H1 (cell line): ENCODE data around the gene CCDC169. TPM values are rescaled to one million over a fixed set of nuclear protein-coding genes. Genes with fewer than 3 reads are reported as not detected.
A peak's percentile ranks its signal among the peaks of the same experiment; 100 is the strongest.

Source experiments
- CTCF ChIA-PET: fragments of 300-600 bp; sonication (Branson Sonifier 250); formaldehyde crosslinking; loops from one replicate; lab custom pipeline; 2021; ENCODE audit not compliant: partially characterized antibody; lab: Charles Lee
- POLR2A ChIA-PET: fragments of 300-600 bp; sonication (Branson Sonifier 250); formaldehyde crosslinking; loops from one replicate; lab custom pipeline; 2021; ENCODE audit warnings: inconsistent platforms; ENCODE audit not compliant: partially characterized antibody; lab: Charles Lee
- DNase-seq, 2 experiments: peaks; one replicate each; pipeline versions ENCODE4 v3.0.0 to v3.0.0-alpha.2; 2010 to 2022; ENCODE audit warnings: low spot score in 2 of 2, low read depth in 1 of 2, mixed read lengths in 1 of 2
- FAIRE-seq: peaks from 2 replicates; lab custom pipeline; 2011; peaks lifted over from hg19 to GRCh38; lab: Jason Lieb, UNC
- H2AFZ ChIP-seq: 2 replicates; pipeline ENCODE4 v1.8.1; 2012; ENCODE audit warnings: low read length, inconsistent platforms
- H2AK5ac ChIP-seq: 2 replicates; pipeline ENCODE4 v1.6.1; 2013; ENCODE audit warnings: low read depth, low read length
- H2BK120ac ChIP-seq: replicated peaks from 2 replicates; pipeline ENCODE3; 2013; ENCODE audit warnings: low read depth, low read length, inconsistent platforms
- H2BK12ac ChIP-seq: 2 replicates; pipeline ENCODE4 v1.6.1; 2013; ENCODE audit warnings: low read depth, low read length
- H2BK15ac ChIP-seq: 2 replicates; pipeline ENCODE4 v1.6.1; 2013; ENCODE audit warnings: low read length
- H2BK20ac ChIP-seq: 2 replicates; pipeline ENCODE4 v1.6.1; 2013; ENCODE audit warnings: low read length
- H2BK5ac ChIP-seq: 2 replicates; pipeline ENCODE4 v1.6.1; 2013; ENCODE audit warnings: low read depth, low read length
- H3K14ac ChIP-seq: 2 replicates; pipeline ENCODE4 v1.6.1; 2013; ENCODE audit warnings: inconsistent platforms; ENCODE audit not compliant: insufficient read length
- H3K18ac ChIP-seq: 2 replicates; pipeline ENCODE4 v1.6.1; 2013; ENCODE audit warnings: low read length; ENCODE audit errors: extremely low read depth
- H3K23ac ChIP-seq: 2 replicates; pipeline ENCODE4 v1.6.1; 2013; ENCODE audit warnings: inconsistent platforms; ENCODE audit not compliant: insufficient read length
- H3K23me2 ChIP-seq: 2 replicates; pipeline ENCODE4 v1.6.1; 2013; ENCODE audit warnings: low read depth, low read length
- H3K27ac ChIP-seq: 2 replicates; pipeline ENCODE4 v1.6.1; 2011; ENCODE audit warnings: low read depth, low read length, inconsistent platforms
- H3K27me3 ChIP-seq, 4 experiments: replicated peaks in 1 of 4; 1 replicate in 1 of 4; 2 replicates in 3 of 4; pipeline versions ENCODE4 v1.6.1 to v1.8.1; 2011 to 2013; ENCODE audit warnings: low read length in 3 of 4, mild to moderate bottlenecking in 3 of 4, inconsistent platforms in 2 of 4, mixed read lengths in 2 of 4, moderate library complexity in 1 of 4; ENCODE audit not compliant: control insufficient read depth in 3 of 4, insufficient read depth in 3 of 4; ENCODE audit errors: extremely low read depth in 1 of 4
- H3K36me3 ChIP-seq, 4 experiments: 2 replicates each; pipeline versions ENCODE4 v1.6.1 to v1.8.1; 2011 to 2013; ENCODE audit warnings: mild to moderate bottlenecking in 4 of 4, low read length in 3 of 4, moderate library complexity in 2 of 4, control low read depth in 1 of 4, inconsistent platforms in 1 of 4; ENCODE audit not compliant: insufficient read depth in 4 of 4, control insufficient read depth in 2 of 4
- H3K4ac ChIP-seq: replicated peaks from 2 replicates; pipeline ENCODE3; 2013; ENCODE audit warnings: low read length, low read depth, mixed read lengths, inconsistent platforms; ENCODE audit not compliant: insufficient read length
- H3K4me1 ChIP-seq, 4 experiments: replicated peaks in 1 of 4; 1 replicate in 1 of 4; 2 replicates in 3 of 4; pipeline versions ENCODE4 v1.6.1 to v1.8.1; 2011 to 2013; ENCODE audit warnings: low read length in 3 of 4, inconsistent platforms in 2 of 4, mixed read lengths in 1 of 4; ENCODE audit not compliant: insufficient read depth in 4 of 4, control insufficient read depth in 3 of 4
- H3K4me2 ChIP-seq, 2 experiments: 2 replicates each; pipeline versions ENCODE4 v1.6.1 to v1.8.1; 2011 to 2013; ENCODE audit warnings: low read depth in 2 of 2, low read length in 2 of 2, control low read depth in 1 of 2, inconsistent platforms in 1 of 2, mild to moderate bottlenecking in 1 of 2; ENCODE audit not compliant: insufficient read depth in 1 of 2
- H3K4me3 ChIP-seq, 4 experiments: fragments of 200-600, 300-600 bp in 1 of 4; sonication (generic), shearing (Covaris generic), sonication (Bioruptor Twin) in 1 of 4; 2 replicates each; pipeline versions ENCODE4 v1.5.1 to v1.8.1; 2011 to 2016; ENCODE audit warnings: low read length in 4 of 4, low read depth in 3 of 4, control low read depth in 2 of 4, inconsistent platforms in 2 of 4, mild to moderate bottlenecking in 2 of 4, mixed read lengths in 1 of 4, moderate library complexity in 1 of 4; ENCODE audit not compliant: insufficient read depth in 2 of 4; ENCODE audit errors: extremely low read depth in 1 of 4
- H3K56ac ChIP-seq: replicated peaks from 2 replicates; pipeline ENCODE3; 2013; ENCODE audit warnings: low read depth, mild to moderate bottlenecking, mixed read lengths, low read length, inconsistent platforms; ENCODE audit not compliant: insufficient read length
- H3K79me1 ChIP-seq: 2 replicates; pipeline ENCODE4 v1.6.1; 2013; ENCODE audit warnings: low read depth, low read length, control low read depth
- H3K79me2 ChIP-seq, 2 experiments: 2 replicates each; pipeline versions ENCODE4 v1.6.1 to v1.8.1; 2012 to 2013; ENCODE audit warnings: low read length in 2 of 2, mild to moderate bottlenecking in 2 of 2, inconsistent platforms in 1 of 2; ENCODE audit not compliant: insufficient read depth in 2 of 2, control insufficient read depth in 1 of 2
- H3K9ac ChIP-seq, 4 experiments: replicated peaks in 1 of 4; 1 replicate in 1 of 4; 2 replicates in 3 of 4; pipeline versions ENCODE4 v1.6.1 to v1.8.1; 2011 to 2013; ENCODE audit warnings: low read depth in 3 of 4, low read length in 3 of 4, control low read depth in 2 of 4, mild to moderate bottlenecking in 2 of 4, moderate library complexity in 2 of 4, inconsistent platforms in 1 of 4; ENCODE audit errors: extremely low read depth in 1 of 4
- H3K9me3 ChIP-seq, 2 experiments: 2 replicates each; pipeline versions ENCODE4 v1.6.1 to v1.8.1; 2012 to 2013; ENCODE audit warnings: mild to moderate bottlenecking in 2 of 2, moderate library complexity in 2 of 2, control low read depth in 1 of 2, inconsistent platforms in 1 of 2, low read depth in 1 of 2, low read length in 1 of 2, mixed read lengths in 1 of 2; ENCODE audit not compliant: insufficient read depth in 2 of 2
- H4K20me1 ChIP-seq, 2 experiments: replicated peaks in 1 of 2; 2 replicates each; pipeline versions ENCODE3 to v1.8.1; 2011 to 2013; ENCODE audit warnings: inconsistent platforms in 2 of 2, low read length in 2 of 2, mild to moderate bottlenecking in 1 of 2; ENCODE audit not compliant: insufficient read depth in 2 of 2, control insufficient read depth in 1 of 2
- H4K5ac ChIP-seq: 2 replicates; pipeline ENCODE4 v1.6.1; 2013; ENCODE audit warnings: low read length, low read depth, mixed read lengths, inconsistent platforms; ENCODE audit not compliant: insufficient read length
- H4K8ac ChIP-seq: 2 replicates; pipeline ENCODE4 v1.8.0; 2013; ENCODE audit warnings: mild to moderate bottlenecking, moderate library complexity, low read length, inconsistent platforms; ENCODE audit not compliant: insufficient read depth; ENCODE audit errors: extremely low read depth
- H4K91ac ChIP-seq: replicated peaks from 2 replicates; pipeline ENCODE3; 2013; ENCODE audit warnings: low read length, mixed read lengths, inconsistent platforms; ENCODE audit not compliant: insufficient read length
- ASH2L ChIP-seq: fragments of 200-600, 300-600 bp; sonication (generic); IDR thresholded peaks from one replicate; pipeline ENCODE4 v1.7.1; 2017; ENCODE audit warnings: low read length
- CTBP2 ChIP-seq: IDR thresholded peaks from 2 replicates; pipeline ENCODE4 v1.7.0; 2011; ENCODE audit warnings: borderline replicate concordance, mild to moderate bottlenecking, moderate library complexity, mixed read lengths, low read length; ENCODE audit not compliant: insufficient read depth, insufficient read length
- CTCF ChIP-seq, 3 experiments: IDR thresholded peaks; 1 replicate in 2 of 3; 2 replicates in 1 of 3; pipeline versions ENCODE4 v1.5.1 to v1.6.1; 2011; ENCODE audit warnings: low read length in 3 of 3, mild to moderate bottlenecking in 3 of 3, inconsistent platforms in 2 of 3, low read depth in 1 of 3, moderate library complexity in 1 of 3; ENCODE audit not compliant: insufficient read depth in 1 of 3; ENCODE audit errors: control extremely low read depth in 1 of 3
- JUND ChIP-seq: IDR thresholded peaks from 2 replicates; pipeline ENCODE4 v1.6.1; 2011; ENCODE audit warnings: mild to moderate bottlenecking, improper control_type of control experiment, low read length
- NRF1 ChIP-seq: IDR thresholded peaks from 2 replicates; pipeline ENCODE4 v1.6.1; 2011; ENCODE audit warnings: mild to moderate bottlenecking, low read depth, low read length, improper control_type of control experiment
- POLR2AphosphoS5 ChIP-seq: IDR thresholded peaks from 2 replicates; pipeline ENCODE4 v1.6.1; 2011; ENCODE audit warnings: low read depth, low read length
- SP1 ChIP-seq: IDR thresholded peaks from 2 replicates; pipeline ENCODE4 v1.6.1; 2011; ENCODE audit warnings: low read depth, low read length
- SP4 ChIP-seq: IDR thresholded peaks from 2 replicates; pipeline ENCODE4 v1.6.1; 2012; ENCODE audit warnings: low read length, inconsistent platforms
- TAF7 ChIP-seq: optimal IDR thresholded peaks from 2 replicates; pipeline ENCODE3; 2011; ENCODE audit warnings: low read depth, mild to moderate bottlenecking, inconsistent platforms, low read length, moderate library complexity, borderline replicate concordance
- USF2 ChIP-seq: IDR thresholded peaks from 2 replicates; pipeline ENCODE4 v1.6.1; 2011; ENCODE audit warnings: low read length, improper control_type of control experiment
- YY1 ChIP-seq: IDR thresholded peaks from 2 replicates; pipeline ENCODE4 v1.6.1; 2011; ENCODE audit warnings: low read depth, mild to moderate bottlenecking, low read length
- WGBS, 2 experiments: shearing (Covaris generic) in 1 of 2; methylation state at CpG; one replicate each; pipeline versions ENCODE4 v1.1.6 to v1.1.7; 2013 to 2015; ENCODE audit warnings: low lambda C conversion rate in 2 of 2, mixed read lengths in 2 of 2, inconsistent platforms in 1 of 2, low coverage in 1 of 2, missing lambda C conversion rate in 1 of 2; ENCODE audit not compliant: insufficient replicate concordance in 2 of 2, insufficient coverage in 1 of 2, insufficient read length in 1 of 2; ENCODE audit errors: extremely low coverage in 1 of 2, missing lambda C conversion rate in 1 of 2; 5-methylcytosine and 5-hydroxymethylcytosine counted together
- polyA plus RNA-seq, 7 experiments: library from polyadenylated mRNA; depleted of rRNA in 3 of 7; stranded (reverse) in 5 of 7; unstranded in 2 of 7; fragments of >200 nt in 5 of 7; fragments of 200-250 nt in 2 of 7; gene quantifications; 1 replicate in 5 of 7; 2 replicates in 1 of 7; 4 replicates in 1 of 7; pipeline versions ENCODE4 v1.2.1 to v1.2.3, GENCODE V29; 2011 to 2013; ENCODE audit warnings: missing spikeins in 2 of 7, mixed read lengths in 2 of 7
- total RNA-seq: library from RNA; stranded (reverse); fragmentation: NEBNext Ultra II Directional; extraction: Animal tissue kit (Norgen Biotek cat#: 25700); gene quantifications from 2 replicates; pipeline ENCODE4 v1.2.1, GENCODE V29; 2021

Gene CCDC169
- total and polyA plus RNA-seq, 2 of the 8 experiments (the other 6 are each of a cell fraction or from before 2014, with no cell fraction given) = 7.2 to 44.0 TPM

- no peak overlapping the region for H3K56ac ChIP-seq
- no peak overlapping the region for H3K4me3 ChIP-seq
- H3K27ac ChIP-seq = no peak overlapping the region
- H2AK5ac ChIP-seq = no peak overlapping the region
- no peak overlapping the region for H2AFZ ChIP-seq
- H3K14ac ChIP-seq = no peak overlapping the region
- H3K79me1 ChIP-seq = no peaks in the 10 kb centered on the region
- H3K23ac ChIP-seq = no peak overlapping the region
- DNase-seq = no peak
- CTCF ChIA-PET = interaction anchor here (1.2 to 2.0 kb wide), 2 partner anchors 47 to 64 kb away, joined by 3 to 9 read pairs; no protein-coding TSS in a partner anchor
- H4K8ac ChIP-seq = no peak overlapping the region
- no peaks in the 10 kb centered on the region for H3K4me1 ChIP-seq
- H2BK20ac ChIP-seq = no peak overlapping the region
- no peak overlapping the region for H3K9ac ChIP-seq
- H2BK15ac ChIP-seq = no peak overlapping the region
- H3K18ac ChIP-seq = no peak overlapping the region
- no peak overlapping the region for H3K4me2 ChIP-seq
- no peaks in the 10 kb centered on the region for H4K20me1 ChIP-seq
- peaks cover 0 to 47% (median 0%) of the 10 kb centered on the region in 4 experiments; a peak in 3 of 8 replicates for H3K36me3 ChIP-seq
- H3K27me3 ChIP-seq = no peaks in the 10 kb centered on the region
- FAIRE-seq = peak; percentile 24
- H3K79me2 ChIP-seq = peaks cover 4 to 49% of the 10 kb centered on the region in 2 experiments; a peak in 3 of 4 replicates
- H2BK120ac ChIP-seq = no peak overlapping the region
- no peak overlapping the region for H2BK5ac ChIP-seq
- no peak overlapping the region for H3K4ac ChIP-seq
- WGBS, 2 experiments = 81% methylated on average over 4 of the region's 4 CpGs; no CpG with 5 or more reads in 1 of the 2 experiments
- H3K23me2 ChIP-seq = no peaks in the 10 kb centered on the region
- no peak overlapping the region for H2BK12ac ChIP-seq
- no peak overlapping the region for H4K5ac ChIP-seq
- H4K91ac ChIP-seq = no peak overlapping the region
- no peaks in the 10 kb centered on the region for H3K9me3 ChIP-seq
- POLR2A ChIA-PET = interaction anchor here (1.2 to 1.6 kb wide), 2 partner anchors 12 to 16 kb away, joined by 3 read pairs; no protein-coding TSS in a partner anchor
- TF ChIP-seq USF2 = no peak
- no peak for TF ChIP-seq SP1
- TF ChIP-seq CTBP2 = no peak
- TF ChIP-seq ASH2L = no peak
- TF ChIP-seq JUND = no peak
- no peak for TF ChIP-seq NRF1
- TF ChIP-seq SP4 = no peak
- no peak for TF ChIP-seq YY1
- no peak for TF ChIP-seq POLR2AphosphoS5
- no peak for TF ChIP-seq CTCF (IDR thresholded peaks at IDR 0.05; ENCODE audit: control extremely low read depth in 1 of 3, insufficient read depth in 1 of 3, low read depth in 1 of 3, low read length in 3 of 3)
- TF ChIP-seq TAF7 = no peak
Observed at GRCh38 chr13:36331280-36331679, 33.7 kb upstream of the CCDC169 start.
